K562 (cell line): Measurements from ENCODE around the gene SLC19A1. TPM values are rescaled to one million over a fixed set of nuclear protein-coding genes. Genes with fewer than 3 reads are reported as not detected.

Experiments used
- ATAC-seq: fragments of 200-7000 bp; cut with Tn5 transposase; 3 replicates; pipeline ENCODE4 v1.9.1; 2020; ENCODE audit warnings: moderate library complexity
- BruUV-seq: library from RNA; stranded (reverse); fragments of 400-500 nt; replicated peaks from 2 replicates; lab custom pipeline; 2021; lab: Mats Ljungman, UMichigan
- CTCF ChIA-PET: fragments of 300-600 bp; formaldehyde crosslinking; extraction: SDS; loops from one replicate; lab custom pipeline; 2021; ENCODE audit warnings: low intra/inter-chr PET ratio; lab: Yijun Ruan, JAX
- POLR2A ChIA-PET: fragments of 300-600, 350-650 bp; sonication (Branson Sonifier 250); formaldehyde crosslinking; extraction: SDS; loops from one replicate; lab custom pipeline; 2021; ENCODE audit warnings: antibody characterized with exemption, inconsistent platforms; lab: Yijun Ruan, JAX
- DNase-seq, 4 experiments: peaks; one replicate each; pipeline versions ENCODE4 v3.0.0 to v3.0.0-alpha.2; 2011 to 2018; ENCODE audit warnings: low spot score in 3 of 4, mixed read lengths in 3 of 4; ENCODE audit errors: extremely low read depth in 1 of 4
- FAIRE-seq: peaks from 2 replicates; lab custom pipeline; 2011; peaks lifted over from hg19 to GRCh38; lab: Jason Lieb, UNC
- H2AFZ ChIP-seq: 2 replicates; pipeline ENCODE4 v1.6.0; 2011; ENCODE audit warnings: low read depth, low read length, control low read depth, inconsistent platforms
- H3K27ac ChIP-seq: fragments of 200-600 bp; 3 replicates; pipeline ENCODE4 v1.8.0; 2011; ENCODE audit warnings: low read depth, mild to moderate bottlenecking, control low read depth, inconsistent platforms, low read length, moderate library complexity, mixed read lengths; ENCODE audit errors: extremely low read depth
- H3K27me3 ChIP-seq, 2 experiments: fragments of 300-600 bp in 1 of 2; 2 replicates in 1 of 2; 3 replicates in 1 of 2; pipeline versions ENCODE4 v1.6.0 to v1.8.0; 2011; ENCODE audit warnings: inconsistent platforms in 2 of 2, low read length in 2 of 2, mild to moderate bottlenecking in 1 of 2, mixed read lengths in 1 of 2, moderate library complexity in 1 of 2; ENCODE audit not compliant: control insufficient read depth in 2 of 2, insufficient read depth in 2 of 2
- H3K36me3 ChIP-seq: fragments of 300-600 bp; 3 replicates; pipeline ENCODE4 v1.8.0; 2011; ENCODE audit warnings: mild to moderate bottlenecking, low read length, inconsistent platforms; ENCODE audit not compliant: control insufficient read depth, insufficient read depth
- H3K4me1 ChIP-seq, 2 experiments: fragments of 200-600 bp in 1 of 2; replicated peaks in 1 of 2; 2 replicates in 1 of 2; 3 replicates in 1 of 2; pipeline versions ENCODE4 v1.5.1 to v1.8.0; 2011; ENCODE audit warnings: inconsistent platforms in 2 of 2, low read length in 2 of 2, mild to moderate bottlenecking in 1 of 2, mixed read lengths in 1 of 2, moderate library complexity in 1 of 2; ENCODE audit not compliant: control insufficient read depth in 2 of 2, insufficient read depth in 2 of 2
- H3K4me2 ChIP-seq: 2 replicates; pipeline ENCODE4 v1.6.1; 2011; ENCODE audit warnings: low read length, control low read depth, inconsistent platforms, mixed read lengths; ENCODE audit not compliant: insufficient read depth
- H3K4me3 ChIP-seq: fragments of 200-600 bp; sonication (generic), shearing (Covaris generic); 2 replicates; pipeline ENCODE4 v1.5.1; 2016; ENCODE audit warnings: control low read depth, inconsistent platforms
- H3K79me2 ChIP-seq: fragments of 200-600 bp; 3 replicates; pipeline ENCODE4 v1.8.0; 2011; ENCODE audit warnings: low read length, inconsistent platforms; ENCODE audit not compliant: control insufficient read depth, insufficient read depth
- H3K9ac ChIP-seq, 2 experiments: 2 replicates each; pipeline versions ENCODE4 v1.6.0 to v1.6.1; 2011; ENCODE audit warnings: low read depth in 2 of 2, low read length in 2 of 2, control low read depth in 1 of 2, inconsistent platforms in 1 of 2, mild to moderate bottlenecking in 1 of 2, mixed read lengths in 1 of 2; ENCODE audit not compliant: insufficient read depth in 1 of 2
- H3K9me1 ChIP-seq: one replicate; pipeline ENCODE4 v1.6.0; 2011; ENCODE audit warnings: inconsistent platforms, mild to moderate bottlenecking, low read length, moderate library complexity; ENCODE audit not compliant: control insufficient read depth, insufficient read depth
- H3K9me3 ChIP-seq: replicated peaks from 2 replicates; pipeline ENCODE4 v1.5.1; 2011; ENCODE audit warnings: low read depth, low read length, inconsistent platforms; ENCODE audit not compliant: control insufficient read depth, insufficient read depth
- H4K20me1 ChIP-seq: replicated peaks from 2 replicates; pipeline ENCODE4 v1.6.1; 2011; ENCODE audit warnings: low read length, inconsistent platforms, mixed read lengths; ENCODE audit not compliant: control insufficient read depth, insufficient read depth
- BRD9 ChIP-seq: fragments of 450-650 bp; IDR thresholded peaks from 2 replicates; pipeline ENCODE4 v1.6.1; 2018; ENCODE audit warnings: low read depth; ENCODE audit not compliant: partially characterized antibody
- ETV6 ChIP-seq, 3 experiments: fragments of 150-350 bp in 1 of 3; sonication (generic) in 1 of 3; formaldehyde crosslinking in 1 of 3; IDR thresholded peaks; 2 replicates each; pipeline versions ENCODE4 v1.6.1 to v1.8.0; 2014 to 2022; ENCODE audit warnings: borderline replicate concordance in 2 of 3, low read depth in 2 of 3, antibody characterized with exemption in 1 of 3, low read length in 1 of 3, mild to moderate bottlenecking in 1 of 3, missing genetic modification reagents in 1 of 3
- POLR2B ChIP-seq: fragments of 450-650 bp; IDR thresholded peaks from 2 replicates; pipeline ENCODE4 v1.6.1; 2018; ENCODE audit warnings: low read depth; ENCODE audit not compliant: partially characterized antibody
- WGBS: fragments of 100-300 bp; shearing (Covaris generic); methylation state at CpG from one replicate; pipeline ENCODE4 v1.1.6; 2016; ENCODE audit warnings: low coverage, mixed read lengths; ENCODE audit not compliant: insufficient coverage; ENCODE audit errors: missing lambda C conversion rate; 5-methylcytosine and 5-hydroxymethylcytosine counted together
- in situ Hi-C: fragments of 300-500 bp; cut with MboI; formaldehyde crosslinking; loops from 4 replicates; pipeline ENCODE4 v1.15.0; 2018; ENCODE audit warnings: inconsistent platforms, mixed read lengths
- intact Hi-C: fragments of 100-400 bp; cut with micrococcal nuclease; formaldehyde crosslinking; loops from 2 replicates; pipeline ENCODE4 v1.14.2; 2022
- polyA plus RNA-seq, 8 experiments: library from polyadenylated mRNA; depleted of rRNA in 4 of 8; stranded (reverse) in 5 of 8; unstranded in 3 of 8; fragments of >200 nt; fragmentation: Nextera tagmentation in 2 of 8; fragmentation: Illumina TruSeq in 1 of 8; extraction: Ambion mirVana in 2 of 8; extraction: Trizol in 1 of 8; gene quantifications; 2 replicates each; pipeline versions ENCODE4 v1.2.1 to v1.2.3, GENCODE V29; 2011 to 2014; ENCODE audit warnings: inconsistent platforms in 1 of 8, missing spikeins in 1 of 8
- total RNA-seq, 7 experiments: library from RNA; depleted of rRNA in 6 of 7; stranded (reverse); fragments of >200 nt in 6 of 7; fragmentation: Illumina TruSeq in 2 of 7; extraction: Trizol in 2 of 7; gene quantifications; 2 replicates each; pipeline versions ENCODE4 v1.2.1 to v1.2.3, GENCODE V29; 2011 to 2021; ENCODE audit warnings: low replicate concordance in 1 of 7
- TF ChIP-seq, protein P1 (sequence below): sonication (generic); formaldehyde crosslinking; IDR thresholded peaks from 2 replicates; pipeline ENCODE4 v1.8.1; 2022; ENCODE audit warnings: missing genetic modification reagents
- TF ChIP-seq, protein P2 (sequence below): sonication (generic); formaldehyde crosslinking; IDR thresholded peaks from 2 replicates; pipeline ENCODE4 v1.8.0; 2022; ENCODE audit warnings: missing genetic modification reagents, mild to moderate bottlenecking, borderline replicate concordance
- TF ChIP-seq, protein P3 (sequence below): IDR thresholded peaks from 2 replicates; pipeline ENCODE4 v1.6.1; 2011; ENCODE audit warnings: borderline replicate concordance, low read depth, mild to moderate bottlenecking, moderate library complexity, low read length; ENCODE audit not compliant: insufficient read depth, poor library complexity, severe bottlenecking
- TF ChIP-seq, protein P4 (sequence below): fragments of 250-450 bp; sonication (Bioruptor Pico); IDR thresholded peaks from 2 replicates; pipeline ENCODE4 v1.5.0; 2021; ENCODE audit warnings: mild to moderate bottlenecking, moderate library complexity

Gene SLC19A1
- total and polyA plus RNA-seq, 9 of the 15 experiments (the other 6 are each of a cell fraction or from before 2014, with no cell fraction given) = 0.65 to 88.7 (median 12.0) TPM

DNA sequence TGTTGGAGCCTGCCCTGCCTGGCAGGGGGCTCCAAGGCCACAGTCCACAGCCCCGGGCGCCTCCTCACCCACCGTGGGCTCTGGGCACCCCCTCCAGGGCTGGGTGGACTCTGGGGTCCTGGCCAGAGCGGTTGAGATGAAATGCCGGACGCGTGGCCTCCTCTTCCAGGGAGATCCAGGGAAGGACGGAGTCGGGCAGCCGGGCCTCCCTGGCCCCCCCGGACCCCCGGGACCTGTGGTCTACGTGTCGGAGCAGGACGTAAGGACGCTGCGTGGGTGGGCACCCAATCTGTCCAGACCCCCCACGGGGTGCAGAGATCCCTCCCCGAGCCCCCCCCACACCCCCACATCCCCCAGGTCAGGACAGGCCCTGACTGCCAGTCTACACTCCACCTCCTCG is 51.2 kb downstream of the SLC19A1 start:
- CTCF ChIA-PET = no interaction called here
- intact Hi-C loops = no loop called here
- no peaks in the 10 kb centered on the region; the same call in 1 of the 2 replicates for H3K9me3 ChIP-seq
- FAIRE-seq = no peak
- H2AFZ ChIP-seq = no peak overlapping the region
- no peak overlapping the region for H3K9ac ChIP-seq
- no peak overlapping the region for H3K4me2 ChIP-seq
- no TSS peak for BruUV-seq
- in situ Hi-C loops = no loop called here
- 0 out of 3 replicates have a peak, but pooled peaks cover 4% of the 10 kb centered on the region for H3K36me3 ChIP-seq
- peaks cover 0 to 63% of the 10 kb centered on the region in 2 experiments; a peak in 2 of 5 replicates for H3K4me1 ChIP-seq
- POLR2A ChIA-PET = no interaction called here
- peaks cover 4% of the 10 kb centered on the region; the same call in 1 of the 2 replicates for H4K20me1 ChIP-seq
- no peak for ATAC-seq
- peaks cover 2% of the 10 kb centered on the region for H3K9me1 ChIP-seq
- 43% methylated on average over 4 of the region's 20 CpGs for WGBS
- no peak overlapping the region for H3K4me3 ChIP-seq
- no peak for DNase-seq
- H3K27me3 ChIP-seq = no peaks in the 10 kb centered on the region
- H3K79me2 ChIP-seq = no peaks in the 10 kb centered on the region
- H3K27ac ChIP-seq = no peak overlapping the region
- TF ChIP-seq, protein P1, sequence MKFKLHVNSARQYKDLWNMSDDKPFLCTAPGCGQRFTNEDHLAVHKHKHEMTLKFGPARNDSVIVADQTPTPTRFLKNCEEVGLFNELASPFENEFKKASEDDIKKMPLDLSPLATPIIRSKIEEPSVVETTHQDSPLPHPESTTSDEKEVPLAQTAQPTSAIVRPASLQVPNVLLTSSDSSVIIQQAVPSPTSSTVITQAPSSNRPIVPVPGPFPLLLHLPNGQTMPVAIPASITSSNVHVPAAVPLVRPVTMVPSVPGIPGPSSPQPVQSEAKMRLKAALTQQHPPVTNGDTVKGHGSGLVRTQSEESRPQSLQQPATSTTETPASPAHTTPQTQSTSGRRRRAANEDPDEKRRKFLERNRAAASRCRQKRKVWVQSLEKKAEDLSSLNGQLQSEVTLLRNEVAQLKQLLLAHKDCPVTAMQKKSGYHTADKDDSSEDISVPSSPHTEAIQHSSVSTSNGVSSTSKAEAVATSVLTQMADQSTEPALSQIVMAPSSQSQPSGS (CRISPR knock-in tag) = no peak
- TF ChIP-seq POLR2B = no peak
- no peak for TF ChIP-seq BRD9
- no peak for TF ChIP-seq ETV6 (IDR thresholded peaks at IDR 0.05; ENCODE audit: borderline replicate concordance in 1 of 2, low read depth in 2 of 2, low read length in 1 of 2)
- no peak for TF ChIP-seq ETV6 (CRISPR knock-in tag; IDR thresholded peaks at IDR 0.05; ENCODE audit: borderline replicate concordance)
- TF ChIP-seq, protein P2, sequence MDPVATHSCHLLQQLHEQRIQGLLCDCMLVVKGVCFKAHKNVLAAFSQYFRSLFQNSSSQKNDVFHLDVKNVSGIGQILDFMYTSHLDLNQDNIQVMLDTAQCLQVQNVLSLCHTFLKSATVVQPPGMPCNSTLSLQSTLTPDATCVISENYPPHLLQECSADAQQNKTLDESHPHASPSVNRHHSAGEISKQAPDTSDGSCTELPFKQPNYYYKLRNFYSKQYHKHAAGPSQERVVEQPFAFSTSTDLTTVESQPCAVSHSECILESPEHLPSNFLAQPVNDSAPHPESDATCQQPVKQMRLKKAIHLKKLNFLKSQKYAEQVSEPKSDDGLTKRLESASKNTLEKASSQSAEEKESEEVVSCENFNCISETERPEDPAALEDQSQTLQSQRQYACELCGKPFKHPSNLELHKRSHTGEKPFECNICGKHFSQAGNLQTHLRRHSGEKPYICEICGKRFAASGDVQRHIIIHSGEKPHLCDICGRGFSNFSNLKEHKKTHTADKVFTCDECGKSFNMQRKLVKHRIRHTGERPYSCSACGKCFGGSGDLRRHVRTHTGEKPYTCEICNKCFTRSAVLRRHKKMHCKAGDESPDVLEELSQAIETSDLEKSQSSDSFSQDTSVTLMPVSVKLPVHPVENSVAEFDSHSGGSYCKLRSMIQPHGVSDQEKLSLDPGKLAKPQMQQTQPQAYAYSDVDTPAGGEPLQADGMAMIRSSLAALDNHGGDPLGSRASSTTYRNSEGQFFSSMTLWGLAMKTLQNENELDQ (CRISPR knock-in tag) = no peak
- TF ChIP-seq, protein P3, sequence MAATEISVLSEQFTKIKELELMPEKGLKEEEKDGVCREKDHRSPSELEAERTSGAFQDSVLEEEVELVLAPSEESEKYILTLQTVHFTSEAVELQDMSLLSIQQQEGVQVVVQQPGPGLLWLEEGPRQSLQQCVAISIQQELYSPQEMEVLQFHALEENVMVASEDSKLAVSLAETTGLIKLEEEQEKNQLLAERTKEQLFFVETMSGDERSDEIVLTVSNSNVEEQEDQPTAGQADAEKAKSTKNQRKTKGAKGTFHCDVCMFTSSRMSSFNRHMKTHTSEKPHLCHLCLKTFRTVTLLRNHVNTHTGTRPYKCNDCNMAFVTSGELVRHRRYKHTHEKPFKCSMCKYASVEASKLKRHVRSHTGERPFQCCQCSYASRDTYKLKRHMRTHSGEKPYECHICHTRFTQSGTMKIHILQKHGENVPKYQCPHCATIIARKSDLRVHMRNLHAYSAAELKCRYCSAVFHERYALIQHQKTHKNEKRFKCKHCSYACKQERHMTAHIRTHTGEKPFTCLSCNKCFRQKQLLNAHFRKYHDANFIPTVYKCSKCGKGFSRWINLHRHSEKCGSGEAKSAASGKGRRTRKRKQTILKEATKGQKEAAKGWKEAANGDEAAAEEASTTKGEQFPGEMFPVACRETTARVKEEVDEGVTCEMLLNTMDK = no peak
- TF ChIP-seq, protein P4, sequence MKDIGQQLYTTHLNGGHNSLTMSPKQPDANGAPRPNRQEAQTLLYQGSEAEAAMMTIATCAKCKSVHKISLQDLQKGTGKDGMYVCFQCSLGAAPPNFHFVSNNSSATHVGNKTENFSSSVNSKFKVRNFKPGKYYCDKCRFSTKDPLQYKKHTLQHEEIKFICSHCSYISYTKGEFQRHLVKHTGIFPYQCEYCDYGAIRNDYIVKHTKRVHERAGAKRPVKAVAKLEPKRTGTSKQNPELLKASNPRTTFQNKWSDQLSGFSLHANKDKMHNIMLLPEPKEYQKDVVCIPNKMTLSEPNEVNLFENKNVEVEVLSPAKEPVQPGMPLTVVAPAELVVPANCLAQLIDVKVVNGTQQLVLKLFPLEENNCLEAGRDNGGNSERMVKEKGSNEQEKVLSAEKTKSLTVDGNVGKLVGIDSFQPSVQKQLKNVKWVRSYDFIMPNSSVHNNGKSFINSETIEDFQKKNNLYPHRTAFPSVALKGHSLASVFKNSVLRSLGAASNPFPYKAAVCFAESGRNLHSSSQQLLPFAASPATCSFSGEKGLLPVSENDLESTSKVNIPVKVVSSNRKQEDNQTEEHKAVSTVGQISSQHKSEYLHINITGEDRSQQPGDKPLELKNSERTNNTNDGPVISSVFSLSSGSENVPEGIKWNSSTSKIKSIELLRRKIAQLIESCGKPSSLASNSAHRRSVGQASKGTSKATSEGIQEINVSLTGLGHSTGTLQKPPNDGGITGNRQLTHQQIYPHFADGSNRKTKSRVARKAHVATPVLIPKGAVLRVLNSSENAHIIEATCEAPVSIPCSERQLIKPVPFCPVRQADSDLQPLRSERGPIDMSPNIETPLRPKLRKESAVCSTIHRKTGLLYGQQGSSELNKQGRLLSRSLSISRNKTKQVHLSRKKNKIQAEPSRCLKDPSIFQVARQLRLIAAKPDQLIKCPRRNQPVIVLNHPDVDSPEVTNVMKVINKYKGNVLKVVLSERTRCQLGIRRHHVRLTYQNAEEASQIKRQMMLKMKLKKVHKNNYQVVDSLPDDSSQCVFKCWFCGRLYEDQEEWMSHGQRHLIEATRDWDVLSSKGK = no peak
